Endometrium (tissue), 2 donors: ENCODE results near the gene WFDC11.

Experiments
- FAIRE-seq: peaks from 2 replicates; lab custom pipeline; 2012; peaks lifted over from hg19 to GRCh38; lab: Jason Lieb, UNC
- donor health status: control.
- donor health status: control.

Gene WFDC11

DNA sequence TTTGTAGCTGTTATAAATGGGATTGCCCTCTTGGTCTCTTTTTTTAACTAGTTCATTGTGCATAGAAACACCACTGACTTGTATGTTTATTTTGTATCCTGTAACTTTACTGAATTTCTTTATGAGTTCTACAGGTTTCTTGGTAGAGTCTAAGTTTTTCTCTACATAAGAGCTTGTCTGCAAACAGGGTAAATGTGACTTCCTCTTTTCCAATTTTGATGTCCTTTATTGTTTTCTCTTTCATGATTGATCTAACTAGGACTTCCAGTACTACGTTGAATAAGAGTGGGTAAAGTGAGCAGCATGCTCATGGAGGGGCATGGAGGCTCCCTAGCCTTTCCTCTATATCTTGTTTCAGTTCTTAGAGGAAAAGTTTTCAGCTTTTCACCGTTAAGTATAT, 43.5 kb downstream of the WFDC11 start:
- no peak for FAIRE-seq

DNA sequence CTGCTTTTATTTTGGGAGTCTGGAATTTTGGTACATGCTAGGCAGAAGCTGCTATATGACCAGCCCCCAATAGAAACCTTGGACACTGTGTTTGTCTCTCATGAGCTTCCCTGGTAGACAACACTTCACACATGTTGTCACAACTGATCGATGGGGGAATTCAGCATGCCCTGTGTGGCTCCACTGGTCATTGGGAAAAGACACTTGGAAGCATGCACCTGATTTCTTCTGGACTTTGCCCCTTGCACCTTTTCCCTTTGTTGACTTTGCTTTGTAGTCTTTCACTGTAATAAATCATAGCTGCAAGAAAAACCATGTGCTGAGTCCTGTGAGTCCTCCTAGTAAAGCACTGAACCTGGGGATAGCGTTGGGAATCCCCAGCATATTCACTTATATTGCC, 48.4 kb downstream of the WFDC11 start:
- no peak for FAIRE-seq

DNA sequence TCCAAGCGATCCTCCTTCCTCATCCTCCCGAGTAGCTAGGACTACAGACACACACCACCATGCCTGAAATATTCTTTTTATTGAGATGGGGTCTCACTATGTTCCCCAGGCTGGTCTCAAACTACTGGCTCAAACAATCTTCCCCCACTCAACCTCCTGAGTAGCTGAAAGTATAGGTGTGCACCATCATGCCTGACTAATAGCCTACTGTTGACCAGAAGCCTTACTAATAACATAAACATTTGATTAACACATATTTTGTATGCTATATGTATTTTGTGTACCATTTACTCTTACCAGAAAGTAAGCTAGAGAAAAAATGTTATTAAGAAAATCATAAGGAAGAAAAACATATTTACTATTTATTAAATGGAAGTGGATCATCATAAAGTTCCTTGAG, 52.4 kb downstream of the WFDC11 start:
- no peak for FAIRE-seq

DNA sequence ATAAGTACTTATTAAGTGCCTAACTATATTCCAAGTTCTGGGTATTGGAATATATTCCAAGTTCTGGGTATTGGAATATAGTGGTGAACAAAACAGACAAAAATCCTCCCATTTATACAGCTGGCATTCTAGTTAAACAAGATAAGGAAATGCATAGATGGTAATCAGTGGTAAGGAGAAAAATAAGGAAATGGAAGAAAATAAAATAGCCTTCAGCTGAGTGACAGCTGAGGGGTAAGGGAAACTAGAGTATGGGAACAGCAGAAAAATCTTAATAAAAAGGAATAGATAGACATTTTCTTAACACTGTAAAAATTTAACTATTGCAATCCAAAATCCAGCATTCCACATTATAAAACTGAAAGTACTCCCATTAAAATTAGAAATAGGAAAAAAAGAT, 57.7 kb downstream of the WFDC11 start:
- FAIRE-seq = no peak

DNA sequence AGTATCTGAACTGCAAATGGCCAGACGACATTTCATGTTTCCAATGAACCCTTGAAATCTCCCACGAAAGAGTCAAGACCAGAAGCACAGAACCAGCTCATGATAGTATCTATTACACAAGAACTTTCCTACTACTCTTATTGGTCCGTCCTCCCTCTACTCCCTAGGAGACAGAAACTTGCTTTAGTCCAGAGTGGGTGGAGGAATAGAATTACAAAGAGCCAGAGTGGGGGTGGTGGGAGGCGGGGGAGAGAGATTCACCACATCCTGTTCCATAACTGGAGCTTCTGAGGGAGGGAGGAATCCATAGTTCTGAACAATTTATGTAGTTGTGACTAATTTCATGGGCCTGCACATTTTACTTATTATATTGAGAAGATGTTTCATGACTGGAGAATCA, 59.0 kb downstream of the WFDC11 start:
- FAIRE-seq = peak; percentile 21

DNA sequence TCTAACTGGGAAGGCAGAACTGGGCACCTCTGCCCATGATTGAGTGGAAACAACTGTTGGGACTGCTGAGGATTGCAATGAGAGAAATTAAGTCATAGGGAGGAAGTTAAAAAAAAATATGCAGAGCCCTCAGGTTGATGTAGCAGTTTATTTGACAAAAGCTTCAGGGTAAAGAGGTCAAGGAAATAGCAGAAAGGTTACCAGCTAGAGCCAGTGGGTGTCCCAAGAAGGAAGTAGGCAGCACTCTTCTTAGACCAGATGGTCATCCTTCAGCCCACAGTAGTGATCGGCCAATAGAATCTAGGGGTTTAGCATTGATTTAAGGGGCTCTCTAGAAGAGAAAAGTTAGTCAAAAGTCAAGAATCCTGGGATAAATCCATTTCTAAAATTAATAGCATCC, 62.2 kb downstream of the WFDC11 start:
- FAIRE-seq = no peak
